PFSK-1 (cell line): ENCODE data around the gene ADAM33.

ENCODE experiments used
- FOXP2 ChIP-seq: optimal IDR thresholded peaks from 2 replicates; pipeline ENCODE3; 2011; ENCODE audit warnings: borderline replicate concordance, control low read depth, inconsistent platforms; ENCODE audit not compliant: insufficient read depth; ENCODE audit errors: extremely low read length, extremely low read depth
- POLR2AphosphoS5 ChIP-seq: IDR thresholded peaks from 2 replicates; pipeline ENCODE4 v1.6.1; 2012; ENCODE audit warnings: low read depth, mild to moderate bottlenecking, control low read depth, low read length, moderate library complexity
- SIN3A ChIP-seq: IDR thresholded peaks from 2 replicates; pipeline ENCODE4 v1.6.1; 2012; ENCODE audit warnings: mild to moderate bottlenecking, low read length, moderate library complexity, borderline replicate concordance; ENCODE audit not compliant: insufficient read depth
- TAF1 ChIP-seq: IDR thresholded peaks from 2 replicates; pipeline ENCODE4 v1.6.1; 2012; ENCODE audit warnings: low read length, control low read depth, borderline replicate concordance; ENCODE audit not compliant: insufficient read depth
- TF ChIP-seq, protein P1 (sequence below), 2 experiments: IDR thresholded peaks; 2 replicates each; pipeline versions ENCODE4 v1.6.1 to v1.8.0; 2011 to 2012; ENCODE audit warnings: low read depth in 2 of 2, low read length in 2 of 2, control low read depth in 1 of 2, inconsistent platforms in 1 of 2, mild to moderate bottlenecking in 1 of 2, moderate library complexity in 1 of 2; ENCODE audit not compliant: insufficient read depth in 1 of 2

Gene ADAM33

DNA sequence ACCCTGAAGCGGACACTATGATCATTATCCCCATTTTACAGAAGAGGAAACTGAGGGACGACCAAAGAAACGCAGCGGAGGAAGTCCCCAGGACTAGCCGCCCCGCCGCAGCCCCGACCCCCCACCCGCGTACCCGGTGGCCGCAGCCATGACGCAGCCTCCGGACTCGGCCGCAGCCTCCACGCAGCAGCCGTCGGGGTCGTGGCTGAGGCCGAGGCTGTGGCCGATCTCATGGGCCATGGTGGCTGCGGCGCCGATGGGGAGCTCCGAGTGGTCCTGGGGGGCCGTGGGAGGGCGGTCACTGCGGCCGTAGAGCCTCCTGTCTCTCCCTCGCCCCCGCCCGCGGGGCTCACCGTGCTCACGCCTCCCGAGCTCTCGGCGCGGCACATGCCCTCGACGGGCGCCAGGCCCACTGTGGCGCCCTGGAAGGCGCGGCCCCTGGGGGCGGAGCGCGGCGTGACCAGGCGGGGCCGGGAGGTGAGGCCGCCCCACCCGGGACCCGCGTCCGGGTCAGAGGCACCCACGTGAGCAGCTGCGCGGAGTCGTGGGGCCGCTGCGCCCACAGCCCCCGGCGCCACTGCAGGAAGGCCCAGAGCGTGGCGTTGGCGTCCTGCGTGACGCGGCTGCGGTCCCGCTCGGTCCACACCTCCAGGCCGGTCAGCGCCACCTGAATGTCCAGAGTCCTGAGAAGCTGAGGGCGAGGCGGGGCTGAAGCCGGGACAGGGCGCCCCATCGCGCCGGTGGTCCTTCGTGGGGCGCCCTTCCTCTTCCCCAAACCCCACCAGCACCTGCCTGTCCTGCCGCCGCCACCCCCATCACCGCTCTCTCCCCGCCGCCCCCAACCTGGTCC lies 8.4 kb downstream of the ADAM33 start:
- TF ChIP-seq SIN3A (no peak), FOXP2 (no peak), POLR2AphosphoS5 (no peak), TAF1 (no peak)
- TF ChIP-seq, protein P1, sequence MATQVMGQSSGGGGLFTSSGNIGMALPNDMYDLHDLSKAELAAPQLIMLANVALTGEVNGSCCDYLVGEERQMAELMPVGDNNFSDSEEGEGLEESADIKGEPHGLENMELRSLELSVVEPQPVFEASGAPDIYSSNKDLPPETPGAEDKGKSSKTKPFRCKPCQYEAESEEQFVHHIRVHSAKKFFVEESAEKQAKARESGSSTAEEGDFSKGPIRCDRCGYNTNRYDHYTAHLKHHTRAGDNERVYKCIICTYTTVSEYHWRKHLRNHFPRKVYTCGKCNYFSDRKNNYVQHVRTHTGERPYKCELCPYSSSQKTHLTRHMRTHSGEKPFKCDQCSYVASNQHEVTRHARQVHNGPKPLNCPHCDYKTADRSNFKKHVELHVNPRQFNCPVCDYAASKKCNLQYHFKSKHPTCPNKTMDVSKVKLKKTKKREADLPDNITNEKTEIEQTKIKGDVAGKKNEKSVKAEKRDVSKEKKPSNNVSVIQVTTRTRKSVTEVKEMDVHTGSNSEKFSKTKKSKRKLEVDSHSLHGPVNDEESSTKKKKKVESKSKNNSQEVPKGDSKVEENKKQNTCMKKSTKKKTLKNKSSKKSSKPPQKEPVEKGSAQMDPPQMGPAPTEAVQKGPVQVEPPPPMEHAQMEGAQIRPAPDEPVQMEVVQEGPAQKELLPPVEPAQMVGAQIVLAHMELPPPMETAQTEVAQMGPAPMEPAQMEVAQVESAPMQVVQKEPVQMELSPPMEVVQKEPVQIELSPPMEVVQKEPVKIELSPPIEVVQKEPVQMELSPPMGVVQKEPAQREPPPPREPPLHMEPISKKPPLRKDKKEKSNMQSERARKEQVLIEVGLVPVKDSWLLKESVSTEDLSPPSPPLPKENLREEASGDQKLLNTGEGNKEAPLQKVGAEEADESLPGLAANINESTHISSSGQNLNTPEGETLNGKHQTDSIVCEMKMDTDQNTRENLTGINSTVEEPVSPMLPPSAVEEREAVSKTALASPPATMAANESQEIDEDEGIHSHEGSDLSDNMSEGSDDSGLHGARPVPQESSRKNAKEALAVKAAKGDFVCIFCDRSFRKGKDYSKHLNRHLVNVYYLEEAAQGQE (IDR thresholded peaks at IDR 0.05; ENCODE audit: insufficient read depth in 1 of 2, low read depth in 2 of 2, low read length in 2 of 2) = no peak

DNA sequence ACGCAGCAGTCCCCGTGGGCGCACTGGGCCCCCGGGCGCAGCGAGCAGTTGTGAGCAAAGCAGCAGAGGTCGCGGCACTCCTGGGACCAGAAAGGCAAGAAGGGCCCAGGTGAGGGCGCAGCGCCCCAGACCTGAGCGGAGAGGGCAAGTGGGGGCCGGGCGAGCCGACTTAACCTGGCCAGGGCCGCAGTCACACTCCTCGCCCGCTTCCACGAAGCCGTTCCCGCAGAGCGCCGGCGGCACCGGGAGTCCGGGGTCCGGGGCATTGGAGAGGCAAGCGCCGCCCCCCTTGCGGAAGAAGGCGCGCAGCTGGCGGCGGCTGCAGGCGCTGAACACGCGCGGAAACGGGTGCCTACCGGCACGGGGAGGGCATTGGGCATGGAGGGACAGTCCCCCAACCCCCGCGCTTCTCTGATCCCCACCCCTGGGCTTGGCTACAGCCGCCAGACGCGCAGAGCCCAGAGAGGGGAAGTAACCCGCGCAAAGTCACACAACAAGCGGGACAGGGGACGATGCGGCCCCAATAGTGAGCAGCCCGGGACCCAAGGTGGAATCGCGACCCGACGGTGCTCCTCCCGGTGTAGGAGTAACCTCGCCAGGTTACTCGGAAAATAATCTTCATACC lies 9.2 kb downstream of the ADAM33 start:
- no peak for TF ChIP-seq POLR2AphosphoS5
- no peak for TF ChIP-seq TAF1
- TF ChIP-seq, protein P1 (IDR thresholded peaks at IDR 0.05; ENCODE audit: insufficient read depth in 1 of 2, low read depth in 2 of 2, low read length in 2 of 2) = no peak
- no peak for TF ChIP-seq FOXP2
- TF ChIP-seq SIN3A = no peak

DNA sequence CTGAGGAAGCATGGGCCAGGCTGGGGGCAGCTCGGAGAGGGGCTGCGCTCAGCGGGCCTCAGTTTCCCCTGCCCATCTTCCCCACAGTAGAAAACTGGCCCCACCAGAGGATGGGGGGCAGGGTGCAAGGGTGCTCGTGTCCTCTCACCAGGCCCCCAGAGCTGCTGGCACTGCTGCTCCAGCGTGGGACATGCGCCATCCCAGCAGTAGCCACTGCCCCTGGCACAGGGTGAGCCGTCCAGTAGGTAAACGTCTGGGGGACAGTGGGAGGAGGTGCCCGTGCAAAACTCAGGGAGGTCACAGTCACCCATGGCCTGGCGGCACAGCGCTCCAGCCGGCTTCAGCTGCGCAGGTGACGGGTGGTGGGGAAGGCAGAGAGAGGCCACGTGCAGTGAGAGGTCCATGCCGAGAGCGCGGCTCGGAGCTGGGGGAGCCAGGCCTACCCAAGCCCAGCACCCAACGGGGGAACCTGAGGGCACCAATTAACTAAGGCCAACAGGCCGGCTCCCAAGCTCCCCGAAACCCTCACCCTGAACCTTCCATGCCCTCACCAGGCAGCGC lies 9.7 kb downstream of the ADAM33 start:
- TF ChIP-seq POLR2AphosphoS5 (no peak), FOXP2 (no peak), SIN3A (no peak), TAF1 (no peak)

DNA sequence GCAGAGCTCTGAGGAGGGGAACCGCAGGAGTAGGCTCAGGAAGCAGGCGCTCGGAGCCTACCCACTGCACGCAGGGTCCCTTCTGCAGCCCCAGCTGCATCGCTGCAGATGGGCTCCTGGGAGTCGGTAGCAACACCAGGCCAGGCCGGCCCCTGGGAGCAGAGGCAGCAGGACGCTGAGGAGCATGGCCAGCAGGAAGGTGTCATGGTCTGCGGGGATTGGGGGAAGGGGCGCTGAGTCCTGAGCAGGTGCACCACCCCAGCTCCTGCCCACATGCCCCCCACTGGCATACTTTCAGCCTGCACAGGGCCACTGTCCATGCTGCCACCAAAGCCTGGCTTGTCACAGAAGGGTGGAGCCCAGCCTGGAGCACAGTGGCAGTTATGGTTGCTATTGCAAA lies 10.9 kb downstream of the ADAM33 start:
- TF ChIP-seq TAF1 (no peak), POLR2AphosphoS5 (no peak), FOXP2 (no peak), SIN3A (no peak)
- TF ChIP-seq, protein P1 (IDR thresholded peaks at IDR 0.05; ENCODE audit: insufficient read depth in 1 of 2, low read depth in 2 of 2, low read length in 2 of 2) = no peak

DNA sequence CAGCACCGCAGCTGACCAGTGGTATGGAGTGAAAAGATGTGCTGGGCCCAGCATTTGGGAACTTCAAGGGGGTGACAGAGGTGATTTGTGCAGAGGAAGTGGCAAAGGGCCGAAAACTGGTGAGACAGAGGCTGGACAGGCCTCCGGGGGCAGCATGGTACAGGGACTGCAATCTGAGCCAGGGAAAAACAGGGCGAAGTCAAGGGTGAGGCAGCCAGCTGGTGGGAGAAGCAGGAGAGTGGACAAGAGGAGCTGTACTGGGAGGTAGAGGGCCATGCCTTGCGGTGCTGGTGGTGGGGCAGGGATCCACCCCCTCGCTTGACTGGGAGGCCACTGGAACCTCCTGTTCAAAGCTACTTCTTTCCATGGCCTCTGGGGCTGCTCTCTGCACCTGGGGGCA lies 11.3 kb downstream of the ADAM33 start:
- no peak for TF ChIP-seq SIN3A
- TF ChIP-seq FOXP2 = no peak
- no peak for TF ChIP-seq POLR2AphosphoS5
- TF ChIP-seq, protein P1 (IDR thresholded peaks at IDR 0.05; ENCODE audit: insufficient read depth in 1 of 2, low read depth in 2 of 2, low read length in 2 of 2) = no peak
- TF ChIP-seq TAF1 = no peak
